Adrenal gland (tissue), 5 donors: ENCODE measurements around the gene SLC16A11.

Source experiments
- POLR2A ChIP-seq, 2 donors: fragments of 450-650 bp; IDR thresholded peaks; one replicate each; pipeline ENCODE4 v1.6.1; 2017; ENCODE audit warnings: antibody characterized with exemption in 2 of 2, mild to moderate bottlenecking in 2 of 2, moderate library complexity in 1 of 2
- TF ChIP-seq, protein P1 (sequence below), 6 experiments: fragments of 450-650 bp in 4 of 6; fragments of 200-600 bp in 2 of 6; sonication (generic) in 1 of 6; IDR thresholded peaks; 1 replicate in 5 of 6; 2 replicates in 1 of 6; pipeline versions ENCODE4 v1.5.1 to v1.8.0; 2016 to 2021; ENCODE audit warnings: antibody characterized with exemption in 6 of 6, mild to moderate bottlenecking in 2 of 6, moderate library complexity in 1 of 6
- donor health status: DM: no; HTN: no; CAD: no.

GRCh38 chr17:7017827-7018200, 26.1 kb downstream of the SLC16A11 start:
- TF ChIP-seq, protein P1, sequence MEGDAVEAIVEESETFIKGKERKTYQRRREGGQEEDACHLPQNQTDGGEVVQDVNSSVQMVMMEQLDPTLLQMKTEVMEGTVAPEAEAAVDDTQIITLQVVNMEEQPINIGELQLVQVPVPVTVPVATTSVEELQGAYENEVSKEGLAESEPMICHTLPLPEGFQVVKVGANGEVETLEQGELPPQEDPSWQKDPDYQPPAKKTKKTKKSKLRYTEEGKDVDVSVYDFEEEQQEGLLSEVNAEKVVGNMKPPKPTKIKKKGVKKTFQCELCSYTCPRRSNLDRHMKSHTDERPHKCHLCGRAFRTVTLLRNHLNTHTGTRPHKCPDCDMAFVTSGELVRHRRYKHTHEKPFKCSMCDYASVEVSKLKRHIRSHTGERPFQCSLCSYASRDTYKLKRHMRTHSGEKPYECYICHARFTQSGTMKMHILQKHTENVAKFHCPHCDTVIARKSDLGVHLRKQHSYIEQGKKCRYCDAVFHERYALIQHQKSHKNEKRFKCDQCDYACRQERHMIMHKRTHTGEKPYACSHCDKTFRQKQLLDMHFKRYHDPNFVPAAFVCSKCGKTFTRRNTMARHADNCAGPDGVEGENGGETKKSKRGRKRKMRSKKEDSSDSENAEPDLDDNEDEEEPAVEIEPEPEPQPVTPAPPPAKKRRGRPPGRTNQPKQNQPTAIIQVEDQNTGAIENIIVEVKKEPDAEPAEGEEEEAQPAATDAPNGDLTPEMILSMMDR (IDR thresholded peaks at IDR 0.05), result no peak
- TF ChIP-seq POLR2A (IDR thresholded peaks at IDR 0.05), result no peak
